Naive thymus-derived CD8-positive, alpha-beta T cell (primary cell): Measurements from ENCODE around the gene PDCD4. TPM values are rescaled to one million over a fixed set of nuclear protein-coding genes. Genes with fewer than 3 reads are reported as not detected.
A peak's percentile ranks its signal among the peaks of the same experiment; 100 is the strongest.

Experiments
- ATAC-seq, 2 donors: fragments of 150-1000 bp; cut with Tn5 transposase in 1 of 2; sonication (Bioruptor Pico), chemical (Tn5 transposase) in 1 of 2; 1 replicate in 1 of 2; 2 replicates in 1 of 2; pipeline ENCODE4 v1.10.0; 2021; ENCODE audit warnings: mild to moderate bottlenecking in 2 of 2, moderate library complexity in 2 of 2
- POLR2A ChIA-PET: fragments of 350-600 bp; sonication (Branson Sonifier 250); formaldehyde crosslinking; loops from one replicate; lab custom pipeline; 2021; ENCODE audit warnings: antibody characterized with exemption; lab: Charles Lee
- DNase-seq, 10 donors: peaks; one replicate each; pipeline versions ENCODE4 v3.0.0 to v3.0.0-alpha.2; 2020 to 2022
- H3K27ac Mint-ChIP-seq, 10 donors: one replicate each; pipeline ENCODE4 v1.8.0; 2020 to 2022; ENCODE audit warnings: mild to moderate bottlenecking in 10 of 10, mixed read lengths in 10 of 10, moderate library complexity in 4 of 10, inconsistent platforms in 1 of 10
- H3K27me3 Mint-ChIP-seq, 5 donors: one replicate each; pipeline ENCODE4 v1.8.0; 2021 to 2022; ENCODE audit warnings: mixed read lengths in 5 of 5
- H3K36me3 Mint-ChIP-seq, 3 donors: one replicate each; pipeline ENCODE4 v1.8.0; 2020 to 2022; ENCODE audit warnings: mixed read lengths in 3 of 3, mild to moderate bottlenecking in 2 of 3, inconsistent platforms in 1 of 3
- H3K4me1 Mint-ChIP-seq, 4 donors: one replicate each; pipeline ENCODE4 v1.8.0; 2021 to 2022; ENCODE audit warnings: mixed read lengths in 4 of 4
- H3K4me3 Mint-ChIP-seq, 10 donors: one replicate each; pipeline ENCODE4 v1.8.0; 2020 to 2022; ENCODE audit warnings: mild to moderate bottlenecking in 10 of 10, mixed read lengths in 10 of 10, moderate library complexity in 6 of 10, inconsistent platforms in 1 of 10
- H3K9me3 Mint-ChIP-seq, 9 donors: one replicate each; pipeline ENCODE4 v1.8.0; 2020 to 2022; ENCODE audit warnings: mixed read lengths in 9 of 9, mild to moderate bottlenecking in 3 of 9, inconsistent platforms in 1 of 9, moderate library complexity in 1 of 9
- polyA plus RNA-seq, 3 donors: library from polyadenylated mRNA; unstranded; fragments of 300-500 nt; fragmentation: Illumina TruSeq; gene quantifications; one replicate each; pipeline ENCODE4 v1.2.3, GENCODE V29; 2021
- total RNA-seq, 8 experiments: library from RNA in 2 of 8; stranded (reverse) in 2 of 8; gene quantifications; one replicate each; pipeline ENCODE4 v1.2.3 and lab custom pipeline; 2021 to 2026

Gene PDCD4
- total and polyA plus RNA-seq, 5 experiments from 2014 or later, result 318 to 385 (median 361) TPM

DNA sequence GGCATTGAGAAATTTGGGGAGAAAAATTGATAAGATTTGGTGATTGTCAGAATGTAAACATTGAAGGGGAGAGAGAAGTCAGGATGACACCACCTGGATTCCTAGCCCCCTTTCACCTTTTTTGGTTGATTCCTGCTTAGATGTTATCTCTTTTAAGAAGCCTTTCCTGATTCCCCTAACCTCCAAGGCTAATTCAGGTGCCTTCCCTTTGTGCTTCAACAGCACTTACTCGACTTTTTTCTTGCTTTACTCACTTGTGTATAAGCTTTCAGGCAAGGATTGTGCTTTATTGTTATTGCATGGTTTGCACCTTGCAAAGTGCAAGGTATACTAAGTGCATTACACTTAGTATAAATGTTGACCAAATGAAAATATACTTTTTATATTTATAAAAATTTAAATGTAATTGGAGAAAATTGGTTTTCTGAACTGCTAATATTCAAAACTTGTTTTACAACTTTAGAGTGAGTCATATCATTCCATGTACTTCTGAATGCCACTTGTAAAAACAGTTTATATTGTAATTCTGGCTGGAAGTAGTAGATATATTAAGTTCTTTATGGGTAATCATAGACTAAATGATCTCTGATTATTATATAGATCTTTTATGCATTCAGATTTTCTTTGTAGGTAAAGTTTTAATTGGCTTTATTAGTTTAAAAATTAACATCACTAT lies 60.9 kb downstream of the PDCD4 start:
- POLR2A ChIA-PET, result no interaction called here
- DNase-seq (no peak), ATAC-seq (no peak)
- Mint-ChIP-seq H3K9me3 (no peaks in the 10 kb centered on the region), H3K27me3 (no peaks in the 10 kb centered on the region), H3K4me1 (peaks cover 5 to 43% (median 27%) of the 10 kb centered on the region in 4 donors), H3K4me3 (no peak overlapping the region), H3K27ac (no peak overlapping the region), H3K36me3 (peaks cover 0 to 12% (median 12%) of the 10 kb centered on the region in 3 donors)

DNA sequence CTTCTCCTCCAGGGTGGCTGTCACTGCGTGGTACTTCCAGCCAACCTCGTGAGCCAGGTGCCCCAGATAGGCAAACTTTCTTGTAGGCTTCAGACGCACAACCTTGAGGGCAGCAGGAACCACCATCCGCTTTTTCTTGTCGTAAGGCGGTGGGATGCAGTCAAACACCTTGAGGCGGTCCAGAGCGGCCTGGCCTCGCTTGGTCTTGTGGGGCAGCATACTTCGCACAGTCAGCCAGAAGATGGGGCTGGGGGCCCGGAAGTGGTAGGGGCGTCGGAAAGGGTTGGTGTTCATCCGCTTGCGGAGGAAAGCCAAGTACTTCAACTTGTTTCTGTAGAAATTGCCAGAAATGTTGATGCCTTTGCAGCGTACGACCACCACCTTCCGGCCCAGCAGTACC lies 65.0 kb downstream of the PDCD4 start:
- H3K4me1 Mint-ChIP-seq, result peaks cover 7 to 53% (median 33%) of the 10 kb centered on the region in 4 donors
- POLR2A ChIA-PET, result no interaction called here
- H3K36me3 Mint-ChIP-seq, result peaks cover 5 to 25% (median 25%) of the 10 kb centered on the region in 3 donors
- H3K27me3 Mint-ChIP-seq, result no peaks in the 10 kb centered on the region
- ATAC-seq (no peak), DNase-seq (no peak)
- peak overlapping the region in 1 of 10 donors; percentile 46 for H3K27ac Mint-ChIP-seq
- peak overlapping the region in 1 of 10 donors; percentile 11 for H3K4me3 Mint-ChIP-seq
- peaks cover 0 to 7% (median 0%) of the 10 kb centered on the region in 9 donors for H3K9me3 Mint-ChIP-seq

DNA sequence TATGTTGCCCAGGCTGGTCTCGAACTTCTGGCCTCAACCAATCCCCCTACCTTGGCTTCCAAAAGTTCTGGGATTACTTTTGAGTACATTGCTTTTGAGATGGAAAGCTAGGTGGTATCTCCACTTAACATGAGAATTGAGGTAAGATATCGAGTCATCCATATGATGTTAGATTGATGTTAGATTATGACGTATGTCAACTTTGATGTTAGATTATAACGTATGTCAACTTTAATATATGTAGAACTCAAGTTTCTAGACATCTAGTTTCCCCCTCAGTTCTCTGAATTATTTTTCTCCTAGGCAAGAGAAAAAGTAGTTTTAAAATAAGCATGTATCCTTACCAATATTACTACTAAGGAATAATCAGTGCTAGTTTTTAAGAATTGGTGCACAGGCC lies 67.7 kb downstream of the PDCD4 start:
- no peaks in the 10 kb centered on the region for H3K27me3 Mint-ChIP-seq
- H3K36me3 Mint-ChIP-seq, result peaks cover 18 to 49% (median 46%) of the 10 kb centered on the region in 3 donors
- POLR2A ChIA-PET, result no interaction called here
- DNase-seq (no peak), ATAC-seq (no peak)
- no peak overlapping the region for H3K4me3 Mint-ChIP-seq
- H3K27ac Mint-ChIP-seq, result no peak overlapping the region
- peaks cover 16 to 64% (median 44%) of the 10 kb centered on the region in 4 donors for H3K4me1 Mint-ChIP-seq
- H3K9me3 Mint-ChIP-seq, result peaks cover 0 to 19% (median 11%) of the 10 kb centered on the region in 9 donors

DNA sequence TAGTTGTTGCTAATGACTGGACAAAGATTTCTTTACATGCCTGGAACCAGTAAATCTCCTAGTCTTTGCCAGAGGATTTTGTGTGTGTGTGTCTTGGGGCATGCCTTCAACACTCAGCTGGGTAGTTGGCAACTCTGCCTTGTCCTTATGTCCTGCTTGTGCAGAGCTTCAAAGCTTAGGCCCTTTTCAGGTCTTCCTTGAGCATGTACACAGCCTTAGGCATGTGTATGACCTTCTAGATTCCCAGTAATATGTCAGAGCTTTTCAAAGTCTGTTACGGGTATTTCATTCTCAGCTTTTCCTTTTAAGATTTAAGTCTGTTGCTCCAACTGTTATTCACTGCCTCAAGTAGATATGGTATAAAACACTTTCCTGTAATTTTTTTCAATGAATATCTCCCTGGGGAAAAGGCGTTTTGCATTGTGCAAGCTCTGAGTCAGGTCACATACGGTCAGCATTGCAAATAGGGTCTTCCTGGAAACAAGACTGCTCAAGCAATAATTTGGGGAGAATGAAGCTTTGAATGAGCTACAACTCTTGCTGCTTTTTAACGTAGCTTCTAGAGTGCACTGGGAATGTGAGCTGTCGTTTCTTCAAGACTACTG lies 73.2 kb downstream of the PDCD4 start:
- POLR2A ChIA-PET, result no interaction called here
- Mint-ChIP-seq H3K27ac (no peak overlapping the region), H3K36me3 (peaks cover 40 to 71% (median 69%) of the 10 kb centered on the region in 3 donors), H3K4me1 (peaks cover 34 to 76% (median 59%) of the 10 kb centered on the region in 4 donors), H3K9me3 (peaks cover 3 to 29% (median 16%) of the 10 kb centered on the region in 9 donors), H3K27me3 (no peaks in the 10 kb centered on the region), H3K4me3 (peak overlapping the region in 1 of 10 donors; percentile 3)
- DNase-seq (no peak), ATAC-seq (no peak)

DNA sequence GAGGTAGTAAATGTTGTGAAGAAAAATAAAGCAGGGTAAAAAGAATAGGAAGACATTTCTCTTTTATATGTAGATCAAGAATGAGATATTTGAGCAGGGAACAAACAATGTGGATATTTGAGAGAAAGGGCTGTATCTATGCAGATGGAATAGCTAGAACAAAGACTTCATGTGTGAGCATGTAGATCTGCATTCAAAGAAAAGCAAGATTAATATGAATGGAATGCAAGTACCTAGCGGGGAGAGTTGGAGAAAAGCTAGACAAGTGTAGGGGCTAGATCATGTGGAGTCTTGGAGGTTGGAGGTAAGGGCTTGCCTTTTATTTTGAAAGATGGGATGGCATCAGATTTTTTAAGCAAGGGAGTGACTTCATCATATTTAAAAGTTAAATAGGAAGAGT lies 74.8 kb downstream of the PDCD4 start:
- Mint-ChIP-seq H3K9me3 (peaks cover 3 to 26% (median 15%) of the 10 kb centered on the region in 9 donors), H3K27ac (peak overlapping the region in 1 of 10 donors; percentile 1), H3K4me3 (no peak overlapping the region), H3K36me3 (peaks cover 41 to 75% (median 68%) of the 10 kb centered on the region in 3 donors), H3K4me1 (peaks cover 32 to 68% (median 54%) of the 10 kb centered on the region in 4 donors), H3K27me3 (no peaks in the 10 kb centered on the region)
- no peak for ATAC-seq
- POLR2A ChIA-PET, result no interaction called here
- DNase-seq, result no peak

DNA sequence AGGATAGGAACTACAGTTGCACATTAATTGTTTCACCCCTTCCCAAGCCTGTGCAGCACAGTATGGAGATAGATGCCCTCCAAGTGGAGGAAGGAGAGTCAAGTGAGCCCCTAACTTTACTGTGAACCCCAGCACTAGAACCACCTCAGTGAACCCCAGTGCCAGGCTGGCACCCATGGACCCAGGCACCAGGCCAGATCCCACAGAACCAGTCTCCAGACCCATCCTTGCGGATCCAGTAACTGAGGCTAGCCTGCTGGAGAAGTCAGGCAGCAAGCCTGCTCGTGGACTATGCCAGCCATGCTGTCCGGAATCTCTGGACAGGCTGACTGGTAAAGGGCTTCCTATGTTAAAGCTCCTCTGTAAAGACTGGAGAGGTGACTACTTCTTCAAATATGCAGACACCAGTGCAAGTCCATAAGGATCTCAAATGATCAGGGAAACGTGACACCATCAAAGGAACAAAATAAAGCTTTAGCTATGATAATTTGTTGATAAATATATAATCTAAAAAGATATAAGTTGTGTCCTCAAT lies 75.4 kb downstream of the PDCD4 start:
- Mint-ChIP-seq H3K4me1 (peaks cover 32 to 66% (median 56%) of the 10 kb centered on the region in 4 donors), H3K36me3 (peaks cover 42 to 76% (median 71%) of the 10 kb centered on the region in 3 donors), H3K9me3 (peaks cover 3 to 26% (median 15%) of the 10 kb centered on the region in 9 donors), H3K4me3 (no peak overlapping the region), H3K27ac (no peak overlapping the region), H3K27me3 (no peaks in the 10 kb centered on the region)
- DNase-seq (peak in 1 of 10 donors; percentile 54), ATAC-seq (no peak)
- POLR2A ChIA-PET, result no interaction called here

Other genes starting within 250 kb of the PDCD4 start
- gene RBM20, start 227.6 kb upstream of the PDCD4 start, total RNA-seq, result under 1 TPM; 0.68 to 0.93 TPM
- gene RBM20, start 227.6 kb upstream of the PDCD4 start, polyA plus RNA-seq, result under 1 TPM; 0.20 to 0.49 (median 0.46) TPM
- gene BBIP1, start 47.3 kb downstream of the PDCD4 start, total RNA-seq, result 10 to 100 TPM; 46.5 to 60.3 TPM
- 10 to 100 TPM; 25.1 to 29.7 (median 29.0) TPM for gene BBIP1, start 47.3 kb downstream of the PDCD4 start, polyA plus RNA-seq
- gene SHOC2, start 47.7 kb downstream of the PDCD4 start, total RNA-seq, result 10 to 100 TPM; 66.1 to 72.6 TPM
- gene SHOC2, start 47.7 kb downstream of the PDCD4 start, polyA plus RNA-seq, result 10 to 100 TPM; 43.2 to 58.3 (median 57.7) TPM
- gene ADRA2A, start 205.1 kb downstream of the PDCD4 start, total RNA-seq, result not detected
- gene ADRA2A, start 205.1 kb downstream of the PDCD4 start, polyA plus RNA-seq, result not detected